ENCODE measurements around the gene C19orf33.

C19orf33 gene

GRCh38 chr19:38308926-38309614, 5.0 kb downstream of the C19orf33 start:
- no peak for DNase-seq (ENCODE audit: low spot score)

GRCh38 chr19:38309615-38310278, 5.7 kb downstream of the C19orf33 start:
- DNase-seq (ENCODE audit: low spot score), result no peak

GRCh38 chr19:38310279-38310670, 6.2 kb downstream of the C19orf33 start:
- no peak for DNase-seq (ENCODE audit: low spot score)

- no peak for DNase-seq (ENCODE audit: low spot score)
Measured at GRCh38 chr19:38310986-38311385, 6.9 kb downstream of the C19orf33 start.

- peak; percentile 98 for DNase-seq (ENCODE audit: low spot score)
Measured at GRCh38 chr19:38315657-38316476, 11.8 kb downstream of the C19orf33 start, which contains the start of gene YIF1B. YIF1B (minus strand) TSS chr19:38315947; CDS start chr19:38315917, 30 bp downstream.

GRCh38 chr19:38316477-38317067, 12.5 kb downstream of the C19orf33 start:
- no peak for DNase-seq (ENCODE audit: low spot score)

- DNase-seq (ENCODE audit: low spot score), result no peak
Measured at GRCh38 chr19:38317104-38317612, 13.1 kb downstream of the C19orf33 start.

- no peak for DNase-seq (ENCODE audit: low spot score)
Measured at GRCh38 chr19:38318660-38319059, 14.6 kb downstream of the C19orf33 start.

- DNase-seq (ENCODE audit: low spot score), result peak; percentile 60
Measured at GRCh38 chr19:38319421-38320258, 15.6 kb downstream of the C19orf33 start, which contains the start of gene KCNK6. KCNK6 (plus strand) TSS chr19:38319845; CDS start chr19:38319951, 106 bp downstream.

- DNase-seq (ENCODE audit: low spot score), result no peak
Measured at GRCh38 chr19:38320969-38321339, 16.9 kb downstream of the C19orf33 start.

- DNase-seq (ENCODE audit: low spot score), result no peak
Measured at GRCh38 chr19:38321646-38322196, 17.7 kb downstream of the C19orf33 start.

- DNase-seq (ENCODE audit: low spot score), result no peak
Measured at GRCh38 chr19:38323291-38323690, 19.2 kb downstream of the C19orf33 start.

GRCh38 chr19:38324431-38324830, 20.4 kb downstream of the C19orf33 start:
- DNase-seq (ENCODE audit: low spot score), result no peak

GRCh38 chr19:38326591-38326990, 22.5 kb downstream of the C19orf33 start:
- DNase-seq (ENCODE audit: low spot score), result no peak

- no peak for DNase-seq (ENCODE audit: low spot score)
Measured at GRCh38 chr19:38329651-38330050, 25.6 kb downstream of the C19orf33 start.

- no peak for DNase-seq (ENCODE audit: low spot score)
Measured at GRCh38 chr19:38331728-38332127, 27.7 kb downstream of the C19orf33 start.

- no peak for DNase-seq (ENCODE audit: low spot score)
Measured at GRCh38 chr19:38333245-38333644, 29.2 kb downstream of the C19orf33 start.

- peak; percentile 95 for DNase-seq (ENCODE audit: low spot score)
Measured at GRCh38 chr19:38335949-38336637, 32.0 kb downstream of the C19orf33 start.

GRCh38 chr19:38336638-38337359, 32.7 kb downstream of the C19orf33 start:
- DNase-seq (ENCODE audit: low spot score), result peak; percentile 95

- DNase-seq (ENCODE audit: low spot score), result no peak
Measured at GRCh38 chr19:38337360-38337653, 33.3 kb downstream of the C19orf33 start.

Measured in RKO (cell line).